HCT116 (cell line): ENCODE data around the gene SLAIN1. TPM values are rescaled to one million over a fixed set of nuclear protein-coding genes. Genes with fewer than 3 reads are reported as not detected.

Experiments
- ATAC-seq: fragments of 200-7000 bp; cut with Tn5 transposase; 2 replicates; pipeline ENCODE4 v1.9.1; 2020; ENCODE audit warnings: mild to moderate bottlenecking, moderate library complexity
- BruUV-seq: library from RNA; stranded (reverse); fragments of 400-500 nt; replicated peaks from 2 replicates; lab custom pipeline; 2021; lab: Mats Ljungman, UMichigan
- CTCF ChIA-PET: fragments of 300-600 bp; sonication (Branson Sonifier 250); formaldehyde crosslinking; loops from one replicate; lab custom pipeline; 2021; ENCODE audit warnings: antibody characterized with exemption; lab: Charles Lee
- POLR2A ChIA-PET: fragments of 300-600, 350-600 bp; sonication (Branson Sonifier 250); formaldehyde crosslinking; loops from one replicate; lab custom pipeline; 2021; ENCODE audit warnings: antibody characterized with exemption; lab: Charles Lee
- RAD21 ChIA-PET, 2 experiments: fragments of 300-600 bp; sonication (Branson Sonifier 250); formaldehyde crosslinking; loops; one replicate each; lab custom pipeline; 2023; ENCODE audit warnings: low total read pairs in 2 of 2; ENCODE audit not compliant: uncharacterized antibody in 2 of 2, unreplicated experiment in 2 of 2, low non-redundant PET in 1 of 2; lab: Charles Lee
- DNase-seq: peaks from one replicate; pipeline ENCODE4 v3.0.0-alpha.2; 2010; ENCODE audit warnings: low read depth, low spot score
- H2AFZ ChIP-seq: fragments of 200-600 bp; shearing (Covaris generic), sonication (generic); 2 replicates; pipeline ENCODE4 v1.6.1; 2017; ENCODE audit warnings: low read depth, mixed run types, mixed read lengths, antibody characterized with exemption, low read length; ENCODE audit not compliant: poor library complexity, severe bottlenecking
- H3K27ac ChIP-seq: 2 replicates; pipeline ENCODE4 v1.5.1; 2012; ENCODE audit warnings: low read depth, low read length
- H3K27me3 ChIP-seq: fragments of 200-600 bp; sonication (generic); 2 replicates; pipeline ENCODE4 v1.6.1; 2016; ENCODE audit warnings: mixed run types, low read length, mixed read lengths; ENCODE audit not compliant: insufficient read depth
- H3K36me3 ChIP-seq, 2 experiments: fragments of 200-500 bp in 1 of 2; fragments of 200-600 bp in 1 of 2; sonication (Bioruptor generic) in 1 of 2; sonication (generic) in 1 of 2; 2 replicates each; pipeline versions ENCODE4 v1.5.1 to v1.6.1; 2014 to 2016; ENCODE audit warnings: low read length in 2 of 2, inconsistent platforms in 1 of 2, mixed read lengths in 1 of 2, mixed run types in 1 of 2; ENCODE audit not compliant: insufficient read depth in 2 of 2, control insufficient read depth in 1 of 2
- H3K4me1 ChIP-seq, 2 experiments: fragments of 200-600 bp in 1 of 2; sonication (generic) in 1 of 2; 2 replicates each; pipeline versions ENCODE4 v1.5.1 to v1.6.1; 2012 to 2017; ENCODE audit warnings: low read length in 2 of 2, inconsistent platforms in 1 of 2, mild to moderate bottlenecking in 1 of 2, mixed read lengths in 1 of 2, mixed run types in 1 of 2, moderate library complexity in 1 of 2; ENCODE audit not compliant: insufficient read depth in 2 of 2, control insufficient read depth in 1 of 2
- H3K4me2 ChIP-seq: fragments of 200-600 bp; sonication (generic); 2 replicates; pipeline ENCODE4 v1.6.1; 2017; ENCODE audit warnings: mixed run types, low read length, mixed read lengths
- H3K4me3 ChIP-seq, 2 experiments: fragments of 200-600 bp in 1 of 2; sonication (generic) in 1 of 2; replicated peaks in 1 of 2; 2 replicates each; pipeline ENCODE4 v1.5.1; 2011 to 2016; ENCODE audit warnings: low read length in 2 of 2, control low read depth in 1 of 2, low read depth in 1 of 2, mild to moderate bottlenecking in 1 of 2, mixed read lengths in 1 of 2, mixed run types in 1 of 2
- H3K79me2 ChIP-seq: fragments of 200-600 bp; sonication (generic); 2 replicates; pipeline ENCODE4 v1.6.1; 2017; ENCODE audit warnings: mild to moderate bottlenecking, mixed run types, low read length, moderate library complexity, mixed read lengths; ENCODE audit not compliant: insufficient read depth
- H3K9ac ChIP-seq: fragments of 200-600 bp; sonication (generic); 2 replicates; pipeline ENCODE4 v1.6.1; 2016; ENCODE audit warnings: low read length, mixed read lengths
- H3K9me2 ChIP-seq: fragments of 200-600 bp; sonication (generic), shearing (Covaris generic); 2 replicates; pipeline ENCODE4 v1.6.1; 2017; ENCODE audit warnings: mixed run types, mild to moderate bottlenecking, moderate library complexity; ENCODE audit not compliant: insufficient read depth
- H3K9me3 ChIP-seq, 2 experiments: fragments of 200-500 bp in 1 of 2; fragments of 200-600 bp in 1 of 2; sonication (Bioruptor generic) in 1 of 2; sonication (generic) in 1 of 2; 2 replicates each; pipeline ENCODE4 v1.6.1; 2014 to 2017; ENCODE audit warnings: low read length in 2 of 2, mixed read lengths in 2 of 2, inconsistent platforms in 1 of 2, low read depth in 1 of 2, mild to moderate bottlenecking in 1 of 2, mixed run types in 1 of 2, moderate library complexity in 1 of 2; ENCODE audit not compliant: control insufficient read depth in 1 of 2, insufficient read depth in 1 of 2
- H4K20me1 ChIP-seq: fragments of 200-600 bp; sonication (generic), shearing (Covaris generic); 2 replicates; pipeline ENCODE4 v1.6.1; 2017; ENCODE audit warnings: mixed run types, mild to moderate bottlenecking, moderate library complexity; ENCODE audit not compliant: insufficient read depth
- CEBPB ChIP-seq: IDR thresholded peaks from 2 replicates; pipeline ENCODE4 v1.6.1; 2012; ENCODE audit warnings: low read depth
- EGR1 ChIP-seq: IDR thresholded peaks from 2 replicates; pipeline ENCODE4 v1.6.1; 2012; ENCODE audit warnings: low read depth
- EZH2 ChIP-seq: fragments of 200-600 bp; sonication (generic); IDR thresholded peaks from 2 replicates; pipeline ENCODE4 v1.6.1; 2017; ENCODE audit warnings: antibody characterized with exemption, mixed run types
- EZH2phosphoT487 ChIP-seq: fragments of 200-600 bp; IDR thresholded peaks from 2 replicates; pipeline ENCODE4 v1.6.1; 2018; ENCODE audit warnings: antibody characterized with exemption, borderline replicate concordance
- JUND ChIP-seq: IDR thresholded peaks from 2 replicates; pipeline ENCODE4 v1.6.1; 2012
- POLR2A ChIP-seq: IDR thresholded peaks from 2 replicates; pipeline ENCODE4 v1.7.0; 2011; ENCODE audit warnings: borderline replicate concordance; ENCODE audit not compliant: insufficient read depth, insufficient read length; ENCODE audit errors: extremely low read depth
- RAD21 ChIP-seq: IDR thresholded peaks from 2 replicates; pipeline ENCODE4 v1.6.1; 2012; ENCODE audit warnings: low read depth, mild to moderate bottlenecking
- SP1 ChIP-seq: IDR thresholded peaks from 2 replicates; pipeline ENCODE4 v1.6.1; 2012; ENCODE audit warnings: low read depth
- ZFX ChIP-seq: fragments of 450-650 bp; IDR thresholded peaks from 2 replicates; pipeline ENCODE4 v1.6.1; 2017
- intact Hi-C: fragments of 100-400 bp; cut with micrococcal nuclease; formaldehyde crosslinking; loops from 2 replicates; pipeline ENCODE4 v1.10.0; 2022
- total RNA-seq: library from RNA; stranded (reverse); gene quantifications from one replicate; pipeline ENCODE4 v1.2.1, GENCODE V29; 2021; ENCODE audit not compliant: unreplicated experiment
- TF ChIP-seq, protein P1 (sequence below): IDR thresholded peaks from 2 replicates; pipeline ENCODE4 v1.6.1; 2012
- TF ChIP-seq, protein P2 (sequence below): IDR thresholded peaks from 2 replicates; pipeline ENCODE4 v1.6.1; 2012
- TF ChIP-seq, protein P3 (sequence below): IDR thresholded peaks from 2 replicates; pipeline ENCODE4 v1.6.1; 2011; ENCODE audit warnings: mild to moderate bottlenecking, low read length, moderate library complexity; ENCODE audit not compliant: insufficient replicate concordance; ENCODE audit errors: extremely low read depth

The SLAIN1 gene
- total RNA-seq, 1 experiment from 2014 or later: 0.34 TPM

DNA sequence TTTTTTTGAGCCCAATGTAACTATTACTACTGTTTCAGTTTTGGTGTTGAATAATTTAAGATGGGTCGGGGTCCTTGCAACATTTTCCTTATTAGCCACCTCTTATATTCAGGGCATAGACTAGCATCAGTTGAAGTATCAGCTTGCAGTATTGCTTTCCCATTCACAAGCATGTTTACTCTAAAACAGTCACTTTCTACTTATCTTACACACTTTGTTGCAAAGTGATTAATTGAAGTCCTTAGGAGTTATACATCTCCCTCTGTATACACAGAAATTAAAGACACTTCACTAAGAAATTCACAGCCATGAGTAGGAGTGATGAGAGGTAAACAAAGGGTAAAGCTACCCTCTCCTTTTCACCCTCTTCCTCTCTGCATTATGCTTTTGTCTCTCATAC, 27.6 kb downstream of the SLAIN1 start:
- no peak overlapping the region for H3K27ac ChIP-seq
- ChIA-PET CTCF (no interaction called here), RAD21 (no interaction called here), POLR2A (no interaction called here)
- no peak for ATAC-seq
- no peaks in the 10 kb centered on the region for H3K36me3 ChIP-seq
- no peaks in the 10 kb centered on the region for H3K9me3 ChIP-seq
- H2AFZ ChIP-seq: no peak overlapping the region
- TF ChIP-seq POLR2A (no peak), EGR1 (no peak), JUND (no peak), EZH2 (no peak), EZH2phosphoT487 (no peak), RAD21 (no peak), CEBPB (no peak), SP1 (no peak), ZFX (no peak)
- TF ChIP-seq, protein P1, sequence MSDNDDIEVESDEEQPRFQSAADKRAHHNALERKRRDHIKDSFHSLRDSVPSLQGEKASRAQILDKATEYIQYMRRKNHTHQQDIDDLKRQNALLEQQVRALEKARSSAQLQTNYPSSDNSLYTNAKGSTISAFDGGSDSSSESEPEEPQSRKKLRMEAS: no peak
- TF ChIP-seq, protein P2, sequence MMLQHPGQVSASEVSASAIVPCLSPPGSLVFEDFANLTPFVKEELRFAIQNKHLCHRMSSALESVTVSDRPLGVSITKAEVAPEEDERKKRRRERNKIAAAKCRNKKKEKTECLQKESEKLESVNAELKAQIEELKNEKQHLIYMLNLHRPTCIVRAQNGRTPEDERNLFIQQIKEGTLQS: no peak
- TF ChIP-seq, protein P3, sequence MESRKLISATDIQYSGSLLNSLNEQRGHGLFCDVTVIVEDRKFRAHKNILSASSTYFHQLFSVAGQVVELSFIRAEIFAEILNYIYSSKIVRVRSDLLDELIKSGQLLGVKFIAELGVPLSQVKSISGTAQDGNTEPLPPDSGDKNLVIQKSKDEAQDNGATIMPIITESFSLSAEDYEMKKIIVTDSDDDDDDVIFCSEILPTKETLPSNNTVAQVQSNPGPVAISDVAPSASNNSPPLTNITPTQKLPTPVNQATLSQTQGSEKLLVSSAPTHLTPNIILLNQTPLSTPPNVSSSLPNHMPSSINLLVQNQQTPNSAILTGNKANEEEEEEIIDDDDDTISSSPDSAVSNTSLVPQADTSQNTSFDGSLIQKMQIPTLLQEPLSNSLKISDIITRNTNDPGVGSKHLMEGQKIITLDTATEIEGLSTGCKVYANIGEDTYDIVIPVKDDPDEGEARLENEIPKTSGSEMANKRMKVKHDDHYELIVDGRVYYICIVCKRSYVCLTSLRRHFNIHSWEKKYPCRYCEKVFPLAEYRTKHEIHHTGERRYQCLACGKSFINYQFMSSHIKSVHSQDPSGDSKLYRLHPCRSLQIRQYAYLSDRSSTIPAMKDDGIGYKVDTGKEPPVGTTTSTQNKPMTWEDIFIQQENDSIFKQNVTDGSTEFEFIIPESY: no peak
- no peak overlapping the region for H3K4me2 ChIP-seq
- BruUV-seq: no TSS peak
- intact Hi-C loops: no loop called here
- no peak for DNase-seq
- H3K27me3 ChIP-seq: 0 out of 2 replicates have a peak, but pooled peaks cover 11% of the 10 kb centered on the region
- H3K9me2 ChIP-seq: no peaks in the 10 kb centered on the region
- no peak overlapping the region for H3K9ac ChIP-seq
- H3K4me1 ChIP-seq: no peaks in the 10 kb centered on the region
- H3K79me2 ChIP-seq: no peaks in the 10 kb centered on the region
- H3K4me3 ChIP-seq: no peak overlapping the region
- H4K20me1 ChIP-seq: no peaks in the 10 kb centered on the region
